HEK293T (cell line): ENCODE results near the gene GALNS.
A peak's percentile ranks its signal among the peaks of the same experiment; 100 is the strongest.

ENCODE experiments used
- CTCF ChIA-PET: fragments of 350-600 bp; formaldehyde crosslinking; extraction: SDS; loops from one replicate; lab custom pipeline; 2021; ENCODE audit warnings: antibody characterized with exemption, inconsistent platforms; lab: Yijun Ruan, JAX
- POLR2A ChIA-PET: fragments of 350-600 bp; formaldehyde crosslinking; extraction: SDS; loops from one replicate; lab custom pipeline; 2020; ENCODE audit warnings: antibody characterized with exemption, inconsistent platforms; lab: Yijun Ruan, JAX
- DNase-seq: peaks from one replicate; pipeline ENCODE4 v3.0.0; 2012; ENCODE audit warnings: mixed read lengths; ENCODE audit errors: extremely low spot score
- BHLHE40 ChIP-seq: fragments of 450-650 bp; IDR thresholded peaks from 2 replicates; pipeline ENCODE4 v1.6.1; 2016; ENCODE audit warnings: mild to moderate bottlenecking, moderate library complexity, borderline replicate concordance
- CTBP1 ChIP-seq: fragments of 450-650 bp; IDR thresholded peaks from 2 replicates; pipeline ENCODE4 v1.6.1; 2016; ENCODE audit warnings: borderline replicate concordance
- ELF4 ChIP-seq: fragments of 450-650 bp; IDR thresholded peaks from 2 replicates; pipeline ENCODE4 v1.6.1; 2017; ENCODE audit warnings: antibody characterized with exemption
- FOXA1 ChIP-seq: fragments of 450-650 bp; IDR thresholded peaks from 2 replicates; pipeline ENCODE4 v1.6.1; 2016; ENCODE audit warnings: mild to moderate bottlenecking
- FOXK2 ChIP-seq: fragments of 450-650 bp; IDR thresholded peaks from 2 replicates; pipeline ENCODE4 v1.6.1; 2016; ENCODE audit warnings: mild to moderate bottlenecking
- FOXM1 ChIP-seq: fragments of 450-650 bp; IDR thresholded peaks from 2 replicates; pipeline ENCODE4 v1.6.1; 2017; ENCODE audit warnings: mild to moderate bottlenecking, borderline replicate concordance
- HDGF ChIP-seq: fragments of 450-650 bp; IDR thresholded peaks from 2 replicates; pipeline ENCODE4 v1.6.1; 2017; ENCODE audit warnings: antibody characterized with exemption, borderline replicate concordance
- L3MBTL2 ChIP-seq: fragments of 450-650 bp; conservative IDR thresholded peaks from 2 replicates; pipeline ENCODE4 v1.6.1; 2016; ENCODE audit warnings: mild to moderate bottlenecking
- LEF1 ChIP-seq: fragments of 450-650 bp; IDR thresholded peaks from 2 replicates; pipeline ENCODE4 v1.6.1; 2017; ENCODE audit warnings: mild to moderate bottlenecking, borderline replicate concordance
- NFRKB ChIP-seq: fragments of 450-650 bp; IDR thresholded peaks from 2 replicates; pipeline ENCODE4 v1.6.1; 2016; ENCODE audit warnings: mild to moderate bottlenecking, moderate library complexity
- SP1 ChIP-seq: fragments of 450-650 bp; IDR thresholded peaks from 2 replicates; pipeline ENCODE4 v1.6.1; 2017
- SUZ12 ChIP-seq: fragments of 450-650 bp; IDR thresholded peaks from 2 replicates; pipeline ENCODE4 v1.6.1; 2016; ENCODE audit warnings: mild to moderate bottlenecking
- TARDBP ChIP-seq: fragments of 450-650 bp; IDR thresholded peaks from 2 replicates; pipeline ENCODE4 v1.6.1; 2016
- ZNF384 ChIP-seq: fragments of 450-650 bp; IDR thresholded peaks from 2 replicates; pipeline ENCODE4 v1.6.1; 2016
- TF ChIP-seq, protein P1 (sequence below): fragments of 450-650 bp; IDR thresholded peaks from 2 replicates; pipeline ENCODE4 v1.6.1; 2016

Gene GALNS

DNA sequence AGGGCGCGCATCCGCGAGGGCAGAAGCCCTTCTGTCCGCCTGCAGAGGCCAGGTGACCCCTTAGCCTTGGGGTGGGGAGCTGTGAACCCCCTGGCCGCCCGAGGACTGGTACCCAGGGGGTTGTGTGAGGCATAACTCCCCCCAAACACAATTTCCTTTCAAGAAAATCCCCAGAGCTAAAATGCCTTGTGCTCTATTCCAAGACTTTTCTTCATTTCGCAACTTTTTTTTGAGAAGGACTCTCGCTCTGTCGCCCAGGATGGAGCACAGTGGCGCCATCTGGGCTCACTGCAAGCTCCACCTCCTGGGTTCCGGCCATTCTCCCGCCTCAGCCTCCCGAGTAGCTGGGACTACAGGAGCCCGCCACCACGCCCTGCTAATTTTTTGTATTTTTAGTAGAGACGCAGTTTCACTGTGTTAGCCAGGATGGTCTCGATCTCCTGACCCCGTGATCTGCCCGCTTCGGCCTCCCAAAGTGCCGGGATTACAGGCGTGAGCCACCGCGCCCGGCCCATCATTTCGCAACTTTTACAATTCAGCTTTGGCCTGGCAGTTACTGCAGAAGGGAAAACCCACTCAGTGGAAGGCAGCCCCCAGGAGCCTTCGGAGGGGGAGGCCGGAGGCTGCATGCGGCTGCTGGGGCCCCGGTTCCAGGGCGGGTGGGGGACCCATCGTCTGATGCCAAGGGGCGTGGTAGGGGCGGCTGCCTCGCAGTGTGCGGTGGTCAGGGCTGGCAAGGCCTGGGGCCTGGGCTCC is 44.1 kb downstream of the GALNS start:
- CTCF ChIA-PET = interaction anchor here (0.6 to 1.8 kb wide), 4 partner anchors 124 to 404 kb away, joined by 3 to 5 read pairs (median 4); no protein-coding TSS in a partner anchor
- POLR2A ChIA-PET = interaction anchor here (0.9 to 4.8 kb wide), 7 partner anchors 9 to 405 kb away, joined by 3 to 64 read pairs (median 9); partner anchors contain the start of genes CDT1 and ZNF778
- no peak for DNase-seq
- TF ChIP-seq L3MBTL2 (0 out of 2 replicates have a peak, but pooled peaks have one; percentile 23), ZNF384 (no peak)

DNA sequence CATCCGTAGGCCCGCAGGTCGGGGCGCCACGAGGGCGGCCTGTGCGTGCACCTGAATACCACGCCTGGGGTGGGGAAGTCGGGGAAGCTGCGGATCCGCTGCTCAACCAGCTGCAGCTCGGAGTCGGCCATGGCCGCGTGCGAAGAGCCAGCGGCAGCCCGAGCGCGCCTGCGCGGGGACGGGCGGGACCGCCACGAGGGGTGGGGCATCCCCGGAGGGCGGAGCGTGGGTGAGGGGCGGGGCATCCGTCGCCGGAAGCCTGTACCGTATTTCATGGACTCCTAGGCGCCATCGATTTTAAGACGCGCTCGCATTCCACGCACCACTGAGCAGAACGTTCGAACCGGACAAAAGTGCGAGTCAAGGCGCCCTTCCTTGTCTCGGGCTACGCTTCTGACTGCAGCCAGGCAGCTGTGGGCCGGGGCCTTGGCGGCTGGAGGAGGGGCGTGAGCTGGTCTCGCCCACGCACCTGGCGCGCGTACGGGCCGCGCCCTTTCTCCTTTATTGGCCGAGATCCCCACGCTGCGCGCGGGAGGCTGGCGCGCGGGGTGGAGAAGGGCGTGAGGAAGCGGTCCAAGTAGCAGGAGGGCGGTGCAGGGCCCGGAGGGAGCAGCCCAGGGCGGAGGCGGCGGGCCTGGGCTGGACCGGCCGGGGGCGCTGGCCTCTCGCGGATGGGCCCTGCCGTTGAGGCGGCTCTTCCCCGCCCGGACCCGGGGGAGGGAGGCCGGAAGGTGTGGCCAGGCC is 44.8 kb downstream of the GALNS start, which contains the start of gene APRT:
TSS of gene APRT (minus strand) at position 160 of the 744 bp plus-strand sequence. CDS start at position 131, 29 bp downstream.
- POLR2A ChIA-PET = interaction anchor here (0.6 to 4.8 kb wide), 9 partner anchors 9 to 406 kb away, joined by 3 to 64 read pairs (median 6); partner anchors contain the start of genes CDT1 and ZNF778
- peak; percentile 98 for DNase-seq
- CTCF ChIA-PET = interaction anchor here (0.6 to 1.8 kb wide), 3 partner anchors 125 to 404 kb away, joined by 3 to 5 read pairs (median 4); no protein-coding TSS in a partner anchor
- TF ChIP-seq L3MBTL2 (peak; percentile 63; the same call in 1 of the 2 replicates), TARDBP (peak; percentile 72; the same call in 1 of the 2 replicates), CTBP1 (peak; percentile 39), LEF1 (no peak)

DNA sequence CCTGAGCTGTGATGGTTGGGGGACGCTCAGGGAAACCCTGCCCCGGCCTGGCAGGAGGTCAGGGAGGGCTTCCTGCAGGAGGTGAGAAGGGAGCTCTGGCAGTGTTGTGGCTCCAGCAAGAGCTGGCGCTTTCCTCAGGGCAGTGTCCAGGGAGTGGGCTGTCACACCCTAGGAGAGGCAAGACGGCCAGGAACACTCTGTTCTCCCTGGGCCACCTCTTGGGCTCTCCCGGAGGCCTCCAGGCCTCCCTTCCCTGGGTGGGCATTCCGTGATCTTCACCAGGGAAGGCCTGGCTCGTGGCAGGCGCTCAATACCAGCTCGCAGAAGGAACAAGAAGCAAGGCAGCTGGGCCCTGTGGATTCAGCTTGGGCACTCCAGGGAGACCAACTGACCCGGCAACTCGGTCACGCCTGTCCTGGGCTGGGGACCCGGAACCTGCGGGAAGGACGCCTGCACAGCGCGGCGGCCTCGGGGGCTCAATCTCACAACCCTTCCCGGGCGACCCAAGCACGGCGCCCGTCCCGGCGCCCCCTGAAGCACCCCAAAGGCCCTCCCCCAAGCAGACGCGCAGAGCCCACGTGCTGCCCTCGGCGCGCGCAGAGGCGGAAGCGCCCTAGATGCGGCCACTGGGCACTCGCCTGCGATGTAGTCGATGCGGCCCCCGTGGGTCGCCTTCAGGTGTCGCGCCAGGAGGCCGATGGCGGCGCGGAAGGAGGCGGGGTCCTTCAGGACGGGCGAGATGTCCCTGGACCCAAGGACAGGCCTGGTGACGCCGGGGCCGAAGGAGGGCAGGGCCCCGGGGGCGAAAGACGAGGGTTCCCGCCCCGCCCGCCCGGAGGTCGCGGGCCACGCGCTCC is 45.6 kb downstream of the GALNS start:
- POLR2A ChIA-PET = interaction anchor here (0.6 to 4.8 kb wide), 12 partner anchors 11 to 406 kb away, joined by 3 to 64 read pairs (median 5); partner anchors contain the start of genes GALNS, TRAPPC2L and ZNF778
- TF ChIP-seq FOXM1 (no peak), ELF4 (peak; percentile 63; the same call in 1 of the 2 replicates), L3MBTL2 (peak; percentile 77)
- no peak for DNase-seq
- CTCF ChIA-PET = interaction anchor here (1.9 kb wide), 1 partner anchor 74 kb away, joined by 6 read pairs; no protein-coding TSS in a partner anchor

DNA sequence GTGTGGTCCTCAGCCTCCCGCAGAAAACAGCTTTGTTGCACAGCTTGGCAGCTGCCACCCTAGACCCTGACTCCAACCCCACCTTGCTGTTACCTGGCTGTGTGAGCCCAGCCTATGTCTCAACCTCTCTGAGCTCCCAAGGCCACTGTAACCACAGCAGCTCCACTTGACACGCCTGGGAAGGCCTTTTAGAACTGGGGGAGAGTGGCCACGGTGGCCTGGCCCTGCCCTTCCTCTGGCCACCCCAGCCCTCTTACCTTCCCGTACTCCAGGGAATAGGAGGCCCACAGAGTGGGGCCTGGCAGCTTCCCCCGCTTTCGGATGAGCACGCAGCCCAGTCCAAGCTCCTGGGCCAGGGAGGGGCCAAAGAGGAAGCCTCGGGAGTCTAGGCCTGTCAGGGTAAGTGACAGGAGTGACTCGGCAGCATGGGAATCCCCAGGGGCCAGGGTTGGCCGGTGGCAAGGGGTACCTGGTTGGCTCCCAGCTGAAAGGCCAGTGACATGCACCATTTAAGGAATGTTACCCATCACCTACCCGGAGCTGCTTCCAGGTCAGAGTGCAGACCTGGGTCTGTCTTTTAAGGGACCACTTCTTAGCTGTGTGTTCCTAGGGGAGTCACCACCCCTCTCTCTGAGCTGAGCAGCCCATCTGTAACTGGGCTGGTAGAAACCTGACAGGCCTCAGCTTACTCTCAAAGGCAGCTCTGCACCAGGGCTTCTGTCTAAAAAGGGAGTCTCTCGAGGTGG is 46.4 kb downstream of the GALNS start:
- CTCF ChIA-PET = interaction anchor here (0.8 to 1.9 kb wide), 2 partner anchors 48 to 73 kb away, joined by 3 to 6 read pairs; no protein-coding TSS in a partner anchor
- TF ChIP-seq ELF4 (0 out of 2 replicates have a peak, but pooled peaks have one; percentile 1), TARDBP (no peak), L3MBTL2 (0 out of 2 replicates have a peak, but pooled peaks have one; percentile 10), FOXM1 (0 out of 2 replicates have a peak, but pooled peaks have one; percentile 23)
- DNase-seq = no peak
- POLR2A ChIA-PET = interaction anchor here (0.8 to 4.8 kb wide), 13 partner anchors 11 to 407 kb away, joined by 3 to 64 read pairs (median 4); partner anchors contain the start of genes GALNS, TRAPPC2L and ZNF778

DNA sequence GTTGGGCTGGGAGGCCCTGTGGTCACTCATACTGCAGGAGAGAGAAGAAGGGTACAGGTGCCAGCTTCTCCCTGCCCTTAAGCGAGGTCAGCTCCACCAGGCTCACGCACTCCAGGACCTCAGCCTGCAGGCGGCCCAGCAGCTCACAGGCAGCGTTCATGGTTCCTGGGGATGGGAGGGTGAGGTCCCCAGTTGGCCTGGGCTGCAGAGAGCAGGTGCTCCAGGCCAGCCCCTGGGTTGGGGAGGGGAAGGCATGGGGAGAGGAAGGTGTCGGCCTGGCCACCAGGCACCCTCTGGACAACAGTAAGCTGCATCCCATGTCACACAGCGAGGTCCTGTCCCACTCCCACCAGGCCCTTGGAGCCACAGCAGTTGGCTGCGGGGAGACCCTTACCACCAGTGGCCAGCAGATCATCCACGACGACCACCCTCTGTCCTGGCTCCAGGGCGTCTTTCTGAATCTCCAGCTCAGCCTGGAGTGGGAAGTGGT is 47.0 kb downstream of the GALNS start:
- TF ChIP-seq, protein P1, sequence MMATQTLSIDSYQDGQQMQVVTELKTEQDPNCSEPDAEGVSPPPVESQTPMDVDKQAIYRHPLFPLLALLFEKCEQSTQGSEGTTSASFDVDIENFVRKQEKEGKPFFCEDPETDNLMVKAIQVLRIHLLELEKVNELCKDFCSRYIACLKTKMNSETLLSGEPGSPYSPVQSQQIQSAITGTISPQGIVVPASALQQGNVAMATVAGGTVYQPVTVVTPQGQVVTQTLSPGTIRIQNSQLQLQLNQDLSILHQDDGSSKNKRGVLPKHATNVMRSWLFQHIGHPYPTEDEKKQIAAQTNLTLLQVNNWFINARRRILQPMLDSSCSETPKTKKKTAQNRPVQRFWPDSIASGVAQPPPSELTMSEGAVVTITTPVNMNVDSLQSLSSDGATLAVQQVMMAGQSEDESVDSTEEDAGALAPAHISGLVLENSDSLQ = no peak
- no peak for TF ChIP-seq FOXK2
- CTCF ChIA-PET = interaction anchor here (0.8 to 1.9 kb wide), 3 partner anchors 10 to 72 kb away, joined by 3 to 6 read pairs (median 4); no protein-coding TSS in a partner anchor
- DNase-seq = no peak
- POLR2A ChIA-PET = interaction anchor here (0.8 to 4.8 kb wide), 14 partner anchors 10 to 408 kb away, joined by 3 to 64 read pairs (median 4); partner anchors contain the start of genes GALNS, TRAPPC2L and ZNF778

DNA sequence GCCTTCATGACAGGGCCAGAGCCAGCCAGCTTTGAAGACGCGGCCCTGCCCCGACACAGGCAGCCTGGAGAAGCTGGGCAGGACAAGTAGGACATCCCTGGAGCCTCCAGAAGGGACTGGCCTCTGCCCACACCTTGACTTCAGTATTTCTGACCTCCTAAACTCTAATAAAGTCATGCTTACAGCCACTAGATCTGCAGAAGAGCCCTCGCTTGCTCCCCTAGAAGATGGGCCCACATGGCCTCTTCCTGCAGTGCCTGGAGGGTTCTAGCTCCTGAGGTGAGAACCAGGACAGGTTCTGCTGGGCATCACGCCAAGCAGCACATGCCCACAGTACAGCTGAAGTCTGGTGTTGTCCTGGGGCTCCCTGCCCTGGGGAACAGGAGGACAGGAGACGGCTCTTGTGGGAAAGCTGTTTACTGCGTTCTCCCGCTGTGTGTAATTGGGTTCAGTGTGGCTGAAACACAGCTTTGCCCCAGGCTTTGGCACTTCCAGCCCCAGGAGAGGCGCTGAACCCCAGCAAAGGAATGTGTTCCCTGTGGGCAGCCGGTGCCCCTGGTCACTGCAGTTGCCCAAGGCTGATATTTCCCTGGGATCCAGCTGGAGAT is 47.6 kb downstream of the GALNS start:
- POLR2A ChIA-PET = interaction anchor here (0.6 to 4.8 kb wide), 14 partner anchors 9 to 408 kb away, joined by 3 to 64 read pairs (median 4); partner anchors contain the start of genes GALNS, TRAPPC2L and ZNF778
- DNase-seq = no peak

More for the DNA sequence above, 47.6 kb downstream of the GALNS start:
- CTCF ChIA-PET = interaction anchor here (0.8 to 1.9 kb wide), 3 partner anchors 9 to 72 kb away, joined by 3 to 6 read pairs (median 4); no protein-coding TSS in a partner anchor
- TF ChIP-seq HDGF (no peak), SUZ12 (no peak), SP1 (no peak), TARDBP (no peak), ELF4 (no peak), L3MBTL2 (no peak), FOXM1 (no peak), BHLHE40 (no peak), FOXA1 (no peak), FOXK2 (no peak), ZNF384 (no peak), NFRKB (no peak), CTBP1 (no peak)
